ENCODE measurements around the gene FGFR4.
A peak's percentile ranks its signal among the peaks of the same experiment; 100 is the strongest.

FGFR4 gene

GRCh38 chr5:177043114-177043513 is 43.6 kb upstream of the FGFR4 start:
- no peak overlapping the region for H3K4me3 ChIP-seq (ENCODE audit: insufficient read depth in 1 of 2, low read depth in 1 of 2, low read length in 2 of 2)
- no peak overlapping the region for H3K18ac ChIP-seq (ENCODE audit: low read depth in 1 of 2, low read length in 2 of 2)
- WGBS, result 98% methylated on average over 6 of the region's 6 CpGs
- no peaks in the 10 kb centered on the region for H3K9me3 ChIP-seq (ENCODE audit: control insufficient read depth, low read length)
- H3K27ac ChIP-seq (ENCODE audit: low read length, poor library complexity, severe bottlenecking), result no peak overlapping the region
- H2AK5ac ChIP-seq (ENCODE audit: low read length, severe bottlenecking), result no peak overlapping the region
- peaks cover 28% of the 10 kb centered on the region for H3K79me1 ChIP-seq (replicated peaks; ENCODE audit: low read length, poor library complexity, severe bottlenecking)
- peaks cover 5% of the 10 kb centered on the region for H3K4me1 ChIP-seq (ENCODE audit: control insufficient read depth, insufficient read depth, low read depth, low read length)
- no peak overlapping the region for H3K23ac ChIP-seq (ENCODE audit: low read length in 2 of 2)
- no peak overlapping the region for H3K4me2 ChIP-seq (ENCODE audit: low read length, poor library complexity, severe bottlenecking)
- no peak overlapping the region for H2AFZ ChIP-seq (ENCODE audit: low read depth, low read length)
- no peak overlapping the region for H3K9ac ChIP-seq (ENCODE audit: low read length)
- H2BK5ac ChIP-seq (ENCODE audit: low read depth, low read length, poor library complexity, severe bottlenecking), result no peak overlapping the region
- H3K4ac ChIP-seq (ENCODE audit: low read depth in 1 of 2, low read length in 2 of 2), result no peak overlapping the region
- H2BK15ac ChIP-seq (ENCODE audit: low read depth, poor library complexity, severe bottlenecking), result no peak overlapping the region
- no peak overlapping the region for H4K91ac ChIP-seq (ENCODE audit: low read length)
- H3K14ac ChIP-seq (ENCODE audit: low read length in 2 of 2), result no peak overlapping the region
- H3K36me3 ChIP-seq (ENCODE audit: control insufficient read depth in 1 of 2, insufficient read depth in 2 of 2, low read depth in 1 of 2, low read length in 2 of 2), result peaks cover 23 to 52% of the 10 kb centered on the region in 2 experiments
- DNase-seq, result no peak
- H4K8ac ChIP-seq (ENCODE audit: low read length), result no peak overlapping the region
- H2BK12ac ChIP-seq (ENCODE audit: low read length in 2 of 2), result no peak overlapping the region
- H3K27me3 ChIP-seq (ENCODE audit: control insufficient read depth in 1 of 2, insufficient read depth in 1 of 2, low read length in 2 of 2), result no peaks in the 10 kb centered on the region
- no peak overlapping the region for H2BK120ac ChIP-seq (ENCODE audit: low read depth, low read length)

- 63% methylated on average over 1 of the region's 1 CpG for WGBS
- peaks cover 27 to 58% of the 10 kb centered on the region in 2 experiments for H3K36me3 ChIP-seq (ENCODE audit: control insufficient read depth in 1 of 2, insufficient read depth in 2 of 2, low read depth in 1 of 2, low read length in 2 of 2)
- H3K27me3 ChIP-seq (ENCODE audit: control insufficient read depth in 1 of 2, insufficient read depth in 1 of 2, low read length in 2 of 2), result no peaks in the 10 kb centered on the region
- H2BK120ac ChIP-seq (ENCODE audit: low read depth, low read length), result no peak overlapping the region
- no peak overlapping the region for H2AFZ ChIP-seq (ENCODE audit: low read depth, low read length)
- H3K4ac ChIP-seq (ENCODE audit: low read depth in 1 of 2, low read length in 2 of 2), result no peak overlapping the region
- H2BK15ac ChIP-seq (ENCODE audit: low read depth, poor library complexity, severe bottlenecking), result no peak overlapping the region
- no peak overlapping the region for H3K4me3 ChIP-seq (ENCODE audit: insufficient read depth in 1 of 2, low read depth in 1 of 2, low read length in 2 of 2)
- H2BK12ac ChIP-seq (ENCODE audit: low read length in 2 of 2), result no peak overlapping the region
- H2AK5ac ChIP-seq (ENCODE audit: low read length, severe bottlenecking), result no peak overlapping the region
- DNase-seq, result no peak
- no peak overlapping the region for H3K4me2 ChIP-seq (ENCODE audit: low read length, poor library complexity, severe bottlenecking)
- peak overlapping the region; percentile 24 for H4K8ac ChIP-seq (ENCODE audit: low read length)
- H3K9me3 ChIP-seq (ENCODE audit: control insufficient read depth, low read length), result no peaks in the 10 kb centered on the region
- H3K23ac ChIP-seq (ENCODE audit: low read length in 2 of 2), result no peak overlapping the region
- H3K9ac ChIP-seq (ENCODE audit: low read length), result no peak overlapping the region
- H3K79me1 ChIP-seq (replicated peaks; ENCODE audit: low read length, poor library complexity, severe bottlenecking), result peaks cover 26% of the 10 kb centered on the region
- peaks cover 2% of the 10 kb centered on the region for H3K4me1 ChIP-seq (ENCODE audit: control insufficient read depth, insufficient read depth, low read depth, low read length)
- H3K27ac ChIP-seq (ENCODE audit: low read length, poor library complexity, severe bottlenecking), result no peak overlapping the region
- H3K14ac ChIP-seq (ENCODE audit: low read length in 2 of 2), result no peak overlapping the region
- H4K91ac ChIP-seq (ENCODE audit: low read length), result no peak overlapping the region
- no peak overlapping the region for H2BK5ac ChIP-seq (ENCODE audit: low read depth, low read length, poor library complexity, severe bottlenecking)
- no peak overlapping the region for H3K18ac ChIP-seq (ENCODE audit: low read depth in 1 of 2, low read length in 2 of 2)
Observed at GRCh38 chr5:177043958-177044357, 42.8 kb upstream of the FGFR4 start.

GRCh38 chr5:177044641-177045040 is 42.1 kb upstream of the FGFR4 start:
- Histone ChIP-seq H2BK12ac (ENCODE audit: low read length in 2 of 2) (no peak overlapping the region), H3K18ac (ENCODE audit: low read depth in 1 of 2, low read length in 2 of 2) (no peak overlapping the region), H3K36me3 (ENCODE audit: control insufficient read depth in 1 of 2, insufficient read depth in 2 of 2, low read depth in 1 of 2, low read length in 2 of 2) (peaks cover 32 to 65% of the 10 kb centered on the region in 2 experiments), H3K4me3 (ENCODE audit: insufficient read depth in 1 of 2, low read depth in 1 of 2, low read length in 2 of 2) (no peak overlapping the region), H4K8ac (ENCODE audit: low read length) (no peak overlapping the region), H2BK5ac (ENCODE audit: low read depth, low read length, poor library complexity, severe bottlenecking) (no peak overlapping the region), H3K79me1 (replicated peaks; ENCODE audit: low read length, poor library complexity, severe bottlenecking) (peaks cover 22% of the 10 kb centered on the region), H2AFZ (ENCODE audit: low read depth, low read length) (no peak overlapping the region), H3K4ac (ENCODE audit: low read depth in 1 of 2, low read length in 2 of 2) (no peak overlapping the region), H3K9ac (ENCODE audit: low read length) (no peak overlapping the region), H3K27me3 (ENCODE audit: control insufficient read depth in 1 of 2, insufficient read depth in 1 of 2, low read length in 2 of 2) (no peaks in the 10 kb centered on the region), H3K9me3 (ENCODE audit: control insufficient read depth, low read length) (no peaks in the 10 kb centered on the region), H2BK15ac (ENCODE audit: low read depth, poor library complexity, severe bottlenecking) (no peak overlapping the region), H3K4me2 (ENCODE audit: low read length, poor library complexity, severe bottlenecking) (no peak overlapping the region), H3K14ac (ENCODE audit: low read length in 2 of 2) (no peak overlapping the region), H3K23ac (ENCODE audit: low read length in 2 of 2) (no peak overlapping the region), H3K27ac (ENCODE audit: low read length, poor library complexity, severe bottlenecking) (no peak overlapping the region), H2AK5ac (ENCODE audit: low read length, severe bottlenecking) (no peak overlapping the region), H2BK120ac (ENCODE audit: low read depth, low read length) (no peak overlapping the region), H4K91ac (ENCODE audit: low read length) (no peak overlapping the region), H3K4me1 (ENCODE audit: control insufficient read depth, insufficient read depth, low read depth, low read length) (no peaks in the 10 kb centered on the region)
- WGBS, result 100% methylated on average over 1 of the region's 1 CpG
- no peak for DNase-seq

- H3K4me3 ChIP-seq (ENCODE audit: insufficient read depth in 1 of 2, low read depth in 1 of 2, low read length in 2 of 2), result no peak overlapping the region
- no peaks in the 10 kb centered on the region for H3K27me3 ChIP-seq (ENCODE audit: control insufficient read depth in 1 of 2, insufficient read depth in 1 of 2, low read length in 2 of 2)
- H2BK12ac ChIP-seq (ENCODE audit: low read length in 2 of 2), result no peak overlapping the region
- H2BK120ac ChIP-seq (ENCODE audit: low read depth, low read length), result no peak overlapping the region
- no peak overlapping the region for H3K14ac ChIP-seq (ENCODE audit: low read length in 2 of 2)
- H4K8ac ChIP-seq (ENCODE audit: low read length), result no peak overlapping the region
- H3K36me3 ChIP-seq (ENCODE audit: control insufficient read depth in 1 of 2, insufficient read depth in 2 of 2, low read depth in 1 of 2, low read length in 2 of 2), result peaks cover 36 to 75% of the 10 kb centered on the region in 2 experiments
- WGBS, result 94% methylated on average over 4 of the region's 4 CpGs
- no peak overlapping the region for H3K4ac ChIP-seq (ENCODE audit: low read depth in 1 of 2, low read length in 2 of 2)
- no peak overlapping the region for H3K27ac ChIP-seq (ENCODE audit: low read length, poor library complexity, severe bottlenecking)
- DNase-seq, result no peak
- H3K18ac ChIP-seq (ENCODE audit: low read depth in 1 of 2, low read length in 2 of 2), result no peak overlapping the region
- no peak overlapping the region for H2AK5ac ChIP-seq (ENCODE audit: low read length, severe bottlenecking)
- H3K23ac ChIP-seq (ENCODE audit: low read length in 2 of 2), result no peak overlapping the region
- peaks cover 24% of the 10 kb centered on the region for H3K79me1 ChIP-seq (replicated peaks; ENCODE audit: low read length, poor library complexity, severe bottlenecking)
- no peak overlapping the region for H4K91ac ChIP-seq (ENCODE audit: low read length)
- no peak overlapping the region for H3K9ac ChIP-seq (ENCODE audit: low read length)
- H3K4me2 ChIP-seq (ENCODE audit: low read length, poor library complexity, severe bottlenecking), result no peak overlapping the region
- H3K4me1 ChIP-seq (ENCODE audit: control insufficient read depth, insufficient read depth, low read depth, low read length), result no peaks in the 10 kb centered on the region
- H2BK15ac ChIP-seq (ENCODE audit: low read depth, poor library complexity, severe bottlenecking), result no peak overlapping the region
- no peak overlapping the region for H2BK5ac ChIP-seq (ENCODE audit: low read depth, low read length, poor library complexity, severe bottlenecking)
- H2AFZ ChIP-seq (ENCODE audit: low read depth, low read length), result no peak overlapping the region
- H3K9me3 ChIP-seq (ENCODE audit: control insufficient read depth, low read length), result no peaks in the 10 kb centered on the region
Observed at GRCh38 chr5:177045631-177046030, 41.1 kb upstream of the FGFR4 start.
